DMS 273 treated with DMSO at 0.1 percent for 48 hours (cell line): Measurements from ENCODE around the gene TBX20.

Experiments used
- DNase-seq: peaks from one replicate; lab custom pipeline; 2025; lab: John Stamatoyannopoulos, UW

The TBX20 gene, protein sequence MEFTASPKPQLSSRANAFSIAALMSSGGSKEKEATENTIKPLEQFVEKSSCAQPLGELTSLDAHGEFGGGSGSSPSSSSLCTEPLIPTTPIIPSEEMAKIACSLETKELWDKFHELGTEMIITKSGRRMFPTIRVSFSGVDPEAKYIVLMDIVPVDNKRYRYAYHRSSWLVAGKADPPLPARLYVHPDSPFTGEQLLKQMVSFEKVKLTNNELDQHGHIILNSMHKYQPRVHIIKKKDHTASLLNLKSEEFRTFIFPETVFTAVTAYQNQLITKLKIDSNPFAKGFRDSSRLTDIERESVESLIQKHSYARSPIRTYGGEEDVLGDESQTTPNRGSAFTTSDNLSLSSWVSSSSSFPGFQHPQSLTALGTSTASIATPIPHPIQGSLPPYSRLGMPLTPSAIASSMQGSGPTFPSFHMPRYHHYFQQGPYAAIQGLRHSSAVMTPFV

DNA sequence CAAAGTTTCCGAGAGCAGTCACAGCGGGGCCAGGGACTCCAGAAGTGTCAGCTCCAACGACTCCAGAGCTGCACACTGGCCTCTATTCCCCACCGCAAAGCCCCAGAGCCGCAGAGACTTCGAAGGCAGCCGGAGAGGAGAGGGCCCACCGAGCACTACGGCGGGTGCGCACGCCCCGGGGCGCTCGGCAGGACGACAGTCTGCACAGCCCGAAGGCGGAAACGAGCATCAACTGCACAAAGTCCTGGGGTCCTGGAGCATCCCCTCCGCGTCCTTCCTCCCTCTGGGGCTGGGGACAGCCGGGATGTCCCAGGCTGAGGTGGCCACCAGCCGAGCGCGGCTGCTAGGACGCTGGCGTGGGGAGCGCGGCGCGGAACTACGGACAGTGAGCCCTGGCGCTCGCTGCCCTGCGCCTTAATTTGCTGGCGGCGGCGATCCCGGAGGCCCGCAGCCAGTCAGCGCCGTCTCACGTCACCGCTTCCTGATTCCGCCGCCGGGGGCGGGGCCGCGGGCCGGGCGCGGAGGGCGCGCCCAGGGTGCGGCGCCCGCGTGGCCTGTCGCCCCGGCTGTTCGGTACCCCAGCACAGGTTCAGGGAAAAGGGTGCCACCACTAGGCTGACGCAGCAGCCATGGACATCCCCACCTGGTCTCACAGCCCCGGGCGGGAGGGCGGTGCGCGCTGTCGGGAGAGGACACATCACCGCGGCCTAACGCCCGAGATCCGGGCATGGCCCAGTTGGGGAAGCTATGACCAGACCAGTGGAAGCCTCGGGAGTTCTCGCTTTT lies at the start of gene TBX20:
TBX20 (minus strand) TSS at position 391 of the 786 bp plus-strand sequence. CDS start 480 bp downstream, outside the sequence.
- DNase-seq: peak; percentile 51

DNA sequence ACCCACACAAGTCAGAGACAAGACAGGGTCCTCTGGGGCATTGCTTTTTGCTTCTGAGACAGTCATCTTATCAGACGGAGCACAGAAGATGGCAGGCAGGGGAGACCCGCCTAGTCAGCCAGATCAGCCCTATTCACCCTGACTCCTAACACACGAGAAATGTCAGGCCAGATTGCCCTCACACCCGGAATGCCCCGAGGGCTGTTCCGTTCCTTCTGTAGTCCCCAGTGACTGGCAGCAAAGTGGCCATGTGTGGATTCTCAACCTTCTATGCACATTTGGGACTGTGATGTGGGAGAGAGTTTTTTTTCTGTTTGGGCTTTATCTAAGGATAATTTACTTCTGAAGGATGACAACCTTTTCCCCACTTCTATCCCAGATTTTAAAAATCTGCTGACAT lies 35.5 kb upstream of the TBX20 start:
- no peak for DNase-seq

DNA sequence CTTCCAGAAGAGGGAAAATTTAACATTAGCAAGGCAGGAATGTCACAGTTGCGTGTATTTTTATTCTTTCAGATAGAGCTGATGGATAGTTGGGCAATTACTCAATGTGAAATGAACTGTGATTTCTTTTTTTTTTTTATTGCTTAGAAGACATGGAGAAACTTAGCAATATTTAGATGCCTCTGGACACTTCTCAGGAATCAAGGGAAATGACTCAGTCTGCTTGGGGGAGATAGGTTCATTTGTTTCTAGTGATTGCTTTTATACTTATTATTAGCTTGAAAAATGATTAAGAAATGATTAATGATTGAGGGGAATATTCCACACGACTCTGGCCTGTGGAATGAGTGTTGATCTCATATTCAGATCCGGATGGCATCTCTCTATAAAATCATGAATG lies 33.1 kb upstream of the TBX20 start:
- DNase-seq: no peak

DNA sequence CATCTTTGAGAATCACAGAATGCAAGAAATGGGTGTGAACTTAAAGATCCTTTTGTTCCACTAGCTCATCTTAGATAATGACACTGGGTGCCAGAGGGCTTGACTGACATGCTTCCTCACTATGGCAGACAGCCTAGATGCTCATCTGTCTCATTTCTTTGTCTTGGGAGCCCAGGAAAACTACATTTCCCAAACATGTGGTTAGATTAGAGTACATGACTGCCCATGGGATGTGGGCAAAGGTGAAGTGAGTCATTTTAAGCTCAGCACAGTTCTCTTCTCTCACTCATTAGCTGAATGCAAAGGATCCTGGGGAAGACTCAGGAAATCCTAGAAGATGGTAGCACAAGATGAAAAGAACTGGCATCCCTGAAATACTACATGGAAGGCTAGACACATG lies 32.5 kb upstream of the TBX20 start:
- no peak for DNase-seq

DNA sequence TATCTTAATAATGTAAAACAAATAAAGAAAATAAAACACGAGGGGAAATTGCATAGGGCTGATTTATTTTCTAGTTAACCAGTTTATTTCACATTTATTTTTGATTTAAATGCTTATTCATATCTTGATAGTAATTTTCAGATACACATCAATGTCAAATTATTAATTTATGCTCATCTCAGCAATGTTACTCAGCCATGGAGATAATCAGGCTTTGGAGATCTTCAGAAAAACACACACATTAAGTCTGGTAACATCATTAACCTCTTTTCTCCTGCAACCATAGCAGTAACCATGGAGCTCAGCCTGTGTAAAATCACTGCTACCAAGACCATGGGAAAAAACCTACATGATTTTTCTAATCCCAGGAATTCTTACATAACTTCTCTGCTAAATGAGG lies 31.9 kb upstream of the TBX20 start:
- DNase-seq: no peak

DNA sequence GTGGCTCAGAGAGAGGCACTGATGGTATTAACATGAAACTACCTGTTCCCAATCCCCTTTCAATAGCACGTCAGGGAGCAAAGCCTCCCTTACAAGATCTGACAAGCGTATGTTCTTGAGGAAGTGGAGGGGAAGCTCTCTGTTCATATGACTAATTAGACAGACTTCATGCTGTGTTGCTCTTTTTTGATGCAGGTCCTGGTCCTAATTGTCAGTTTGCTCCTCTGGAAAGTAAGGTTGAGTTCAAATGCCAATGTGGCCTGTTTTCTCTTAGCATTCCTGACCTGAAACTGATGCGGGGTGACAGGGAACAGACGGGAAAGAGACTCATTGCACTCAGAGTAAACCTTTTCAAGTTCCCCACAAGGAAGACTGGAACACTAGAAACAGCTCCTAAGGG lies 27.0 kb upstream of the TBX20 start:
- DNase-seq: no peak

DNA sequence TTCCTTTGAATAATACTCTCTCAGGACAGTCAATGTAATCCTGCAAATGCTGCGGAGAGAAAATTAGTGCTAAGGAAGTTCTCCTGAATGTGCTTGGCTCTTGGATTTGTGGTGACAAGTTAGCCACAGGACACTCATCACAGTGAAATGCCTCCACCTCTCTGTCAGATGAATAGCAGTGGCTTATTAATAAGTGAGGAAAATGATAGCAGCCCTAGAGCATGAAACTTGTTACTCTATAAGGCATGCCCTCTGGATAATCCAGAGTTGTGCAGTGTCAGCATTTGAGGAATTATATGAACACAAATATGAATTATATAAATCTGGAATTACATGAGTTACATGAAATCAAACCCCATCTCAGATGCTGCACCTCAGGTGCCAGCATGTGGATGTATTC lies 23.5 kb upstream of the TBX20 start:
- no peak for DNase-seq

DNA sequence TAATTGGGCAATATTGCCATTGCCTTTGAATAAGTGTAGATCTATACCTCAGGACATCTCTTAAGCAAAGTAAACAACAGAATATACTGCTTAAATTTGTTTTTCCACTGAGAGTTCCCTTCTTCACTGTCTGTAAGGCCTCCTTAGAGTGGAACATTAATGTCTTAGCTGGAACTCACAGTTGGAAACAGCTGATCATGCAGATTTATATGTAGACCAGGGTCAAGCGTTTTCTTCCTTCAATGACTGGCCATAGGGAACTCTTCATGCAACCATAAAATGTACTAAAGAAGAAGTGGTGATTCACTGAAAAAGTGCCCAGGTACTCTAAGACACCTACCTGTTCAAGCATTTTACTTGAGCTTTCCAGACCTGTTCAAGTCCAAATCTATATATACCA lies 18.3 kb upstream of the TBX20 start:
- DNase-seq: no peak

DNA sequence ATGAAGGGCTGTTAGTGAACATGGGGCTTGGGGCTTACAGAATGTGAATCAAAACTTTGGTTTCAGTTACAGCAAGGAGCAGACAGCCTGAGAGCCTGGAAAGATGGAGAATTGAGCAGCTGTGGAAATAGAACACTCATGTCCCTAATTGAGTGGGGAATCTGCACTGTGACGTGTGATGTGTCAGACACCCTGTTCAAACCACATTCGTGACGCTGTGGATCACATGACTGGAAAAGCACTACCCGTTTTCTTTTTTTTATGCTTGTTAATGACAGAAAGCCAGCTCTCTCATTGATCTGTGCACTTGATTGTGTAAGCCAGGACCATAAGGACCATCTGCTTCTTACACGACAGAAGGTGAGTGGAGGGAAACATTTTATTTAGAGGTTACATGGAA lies 15.1 kb upstream of the TBX20 start:
- peak; percentile 65 for DNase-seq

DNA sequence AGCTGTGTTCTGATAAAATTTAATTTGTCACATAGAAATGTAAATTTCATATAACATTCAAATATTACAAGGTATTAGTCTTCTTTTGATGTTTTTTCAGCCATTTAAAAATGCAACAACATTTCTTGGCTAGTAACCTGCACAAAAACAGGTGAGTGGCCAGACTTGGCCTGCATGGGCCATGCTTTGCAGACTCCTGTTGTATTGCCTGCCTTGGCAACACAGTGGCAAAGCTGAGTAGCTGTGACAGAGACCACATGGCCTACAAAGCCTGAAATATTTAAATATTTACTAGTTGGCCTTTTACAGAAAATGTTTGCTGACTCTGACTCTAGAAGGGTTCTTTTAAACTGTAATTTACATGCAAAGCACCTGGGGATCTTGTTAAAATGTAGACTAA lies 13.5 kb upstream of the TBX20 start:
- DNase-seq: no peak

DNA sequence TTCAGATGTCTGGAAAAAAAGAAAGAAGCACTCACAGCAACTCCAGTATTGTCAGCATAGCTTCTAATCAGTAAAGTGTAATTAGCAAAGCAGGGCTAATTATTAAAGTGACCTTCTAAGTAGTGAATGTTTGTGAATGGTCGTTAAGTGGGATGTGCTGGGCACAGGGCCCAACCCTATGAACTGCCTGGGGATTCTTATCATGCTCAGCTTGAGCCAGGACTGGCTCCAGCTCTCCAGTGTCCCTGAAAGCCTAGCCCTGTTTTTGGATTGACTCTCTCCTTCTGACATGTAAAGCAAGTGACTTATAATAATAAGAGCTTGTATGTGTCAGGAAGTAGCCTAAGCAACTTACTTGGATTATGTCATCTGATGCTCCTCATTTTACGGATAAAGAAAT lies 9.5 kb upstream of the TBX20 start:
- DNase-seq: no peak

DNA sequence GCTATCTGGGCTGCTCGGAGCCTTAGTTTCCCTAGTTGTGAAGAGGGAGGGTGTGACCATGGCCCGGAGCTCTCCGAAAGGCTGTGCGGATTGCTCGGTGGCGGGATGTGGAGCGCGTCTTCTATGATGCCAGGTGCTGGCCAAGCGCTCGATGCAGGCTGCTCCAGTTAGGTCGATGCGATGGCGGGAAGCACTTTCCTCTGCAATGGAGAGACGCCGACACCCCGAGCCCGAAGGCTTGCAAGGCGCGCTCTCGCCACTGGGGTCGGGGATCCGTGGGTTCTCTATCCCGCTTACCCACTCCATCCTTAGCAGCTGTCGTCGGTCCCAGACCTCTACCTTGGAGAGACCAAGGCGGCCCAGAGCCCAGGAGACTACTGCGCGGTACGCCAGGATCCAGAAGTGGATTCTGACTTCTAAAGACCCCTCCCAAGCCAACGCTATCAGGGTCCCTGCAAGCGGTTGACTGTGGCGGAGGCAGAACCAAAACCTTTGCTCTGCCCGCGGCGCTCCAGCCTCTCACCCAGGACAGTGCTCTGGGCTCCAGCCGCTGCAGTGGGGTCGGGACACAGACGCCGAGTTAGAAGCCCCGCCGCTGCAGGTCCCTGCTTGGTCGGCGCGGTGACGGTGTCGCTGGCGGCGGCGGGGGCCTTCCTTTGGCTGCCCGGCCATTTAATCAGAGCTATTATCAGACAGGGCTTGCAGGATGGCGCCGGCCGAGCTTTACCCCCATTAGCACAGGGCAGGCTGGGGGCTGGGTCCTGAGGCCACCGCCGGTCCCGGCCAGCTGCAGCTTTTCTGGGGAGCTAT lies 7.8 kb upstream of the TBX20 start:
- DNase-seq: no peak

DNA sequence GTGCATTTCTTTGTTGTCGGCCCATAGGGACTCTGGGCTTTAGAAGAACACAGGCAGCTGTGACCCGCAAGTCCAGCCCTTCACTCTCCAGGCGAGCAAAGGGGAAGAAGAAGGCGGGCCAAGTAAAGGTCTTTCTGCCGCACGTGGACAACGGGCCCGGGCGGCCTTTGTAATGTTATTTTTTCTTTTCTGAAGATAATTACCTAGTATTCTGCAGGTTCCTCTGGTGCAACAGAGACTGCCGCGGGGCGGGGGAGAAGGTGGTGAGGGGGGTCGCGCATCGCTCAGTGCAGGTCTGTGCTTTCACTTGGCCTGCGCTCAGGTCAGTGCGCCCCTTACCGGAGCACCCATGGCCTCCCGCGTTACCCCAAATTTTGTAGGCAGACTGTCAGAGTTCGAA lies 7.1 kb upstream of the TBX20 start:
- no peak for DNase-seq

DNA sequence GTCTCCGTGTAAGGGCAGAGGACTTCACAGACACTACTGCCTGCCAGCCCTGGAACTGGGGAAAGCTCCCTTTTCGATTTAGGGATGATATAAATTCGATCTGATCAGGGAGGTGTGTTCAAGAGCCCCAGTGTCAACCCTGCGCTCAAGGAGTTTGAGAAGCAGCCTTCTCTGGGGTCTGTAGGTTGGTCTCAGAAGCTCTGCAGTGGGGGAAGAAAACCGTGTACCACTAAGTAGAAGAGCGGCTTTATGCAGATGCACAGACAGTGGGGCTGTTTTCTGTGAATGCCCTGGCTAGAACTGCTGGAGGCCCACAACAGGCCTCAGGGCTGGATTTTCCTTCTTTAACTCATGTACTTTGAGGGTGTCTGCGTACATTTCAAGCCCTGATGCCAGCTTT lies 6.3 kb upstream of the TBX20 start:
- no peak for DNase-seq

DNA sequence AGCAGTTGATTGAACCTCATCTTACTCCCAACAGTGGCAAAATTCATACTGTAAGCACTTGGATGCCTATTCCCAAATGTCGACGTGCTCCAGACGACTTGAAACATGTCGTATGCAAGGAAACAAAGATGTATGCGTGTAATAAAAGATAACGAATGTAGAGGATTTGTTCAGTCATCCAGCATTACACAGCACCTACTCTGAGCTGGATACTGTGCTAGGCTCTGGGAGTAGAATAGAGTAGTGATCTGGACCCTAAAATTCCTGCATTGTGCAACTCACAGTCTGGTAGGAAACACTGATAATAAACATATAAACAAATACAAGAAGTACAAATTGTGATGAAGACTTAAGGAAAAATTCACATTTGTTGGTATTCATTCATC lies 5.6 kb upstream of the TBX20 start:
- DNase-seq: no peak

DNA sequence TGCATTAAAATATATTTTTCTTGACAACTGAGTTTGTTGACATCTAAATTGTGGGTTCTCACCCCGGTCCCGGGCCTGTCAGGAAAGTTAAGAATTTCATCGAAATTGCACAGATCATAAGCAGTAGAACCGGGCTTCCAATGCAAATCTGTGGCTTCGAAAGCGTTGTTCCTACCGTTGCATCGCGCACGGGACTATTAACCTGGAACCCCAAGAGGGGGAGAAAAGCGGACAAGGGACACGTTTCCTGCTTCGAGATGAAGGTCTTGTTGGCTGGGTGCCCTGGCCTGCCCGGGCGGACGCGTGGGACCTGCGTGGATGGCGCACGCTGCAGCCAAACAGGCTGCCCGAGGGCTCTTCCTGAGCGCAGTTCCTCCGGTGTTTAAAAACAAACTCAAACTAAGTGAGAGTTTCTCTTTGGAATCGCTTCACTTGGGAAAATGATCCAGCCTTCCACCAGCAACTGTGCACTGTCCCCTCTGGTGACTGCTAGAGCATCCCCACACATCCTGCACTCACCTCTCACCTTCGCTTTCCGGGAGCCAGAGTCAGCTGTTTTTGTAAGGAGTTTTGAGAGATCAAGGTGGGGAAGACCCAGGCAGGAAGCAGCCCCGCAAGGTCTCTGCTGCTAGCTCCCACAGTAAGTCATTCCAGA lies 5.1 kb upstream of the TBX20 start:
- no peak for DNase-seq

DNA sequence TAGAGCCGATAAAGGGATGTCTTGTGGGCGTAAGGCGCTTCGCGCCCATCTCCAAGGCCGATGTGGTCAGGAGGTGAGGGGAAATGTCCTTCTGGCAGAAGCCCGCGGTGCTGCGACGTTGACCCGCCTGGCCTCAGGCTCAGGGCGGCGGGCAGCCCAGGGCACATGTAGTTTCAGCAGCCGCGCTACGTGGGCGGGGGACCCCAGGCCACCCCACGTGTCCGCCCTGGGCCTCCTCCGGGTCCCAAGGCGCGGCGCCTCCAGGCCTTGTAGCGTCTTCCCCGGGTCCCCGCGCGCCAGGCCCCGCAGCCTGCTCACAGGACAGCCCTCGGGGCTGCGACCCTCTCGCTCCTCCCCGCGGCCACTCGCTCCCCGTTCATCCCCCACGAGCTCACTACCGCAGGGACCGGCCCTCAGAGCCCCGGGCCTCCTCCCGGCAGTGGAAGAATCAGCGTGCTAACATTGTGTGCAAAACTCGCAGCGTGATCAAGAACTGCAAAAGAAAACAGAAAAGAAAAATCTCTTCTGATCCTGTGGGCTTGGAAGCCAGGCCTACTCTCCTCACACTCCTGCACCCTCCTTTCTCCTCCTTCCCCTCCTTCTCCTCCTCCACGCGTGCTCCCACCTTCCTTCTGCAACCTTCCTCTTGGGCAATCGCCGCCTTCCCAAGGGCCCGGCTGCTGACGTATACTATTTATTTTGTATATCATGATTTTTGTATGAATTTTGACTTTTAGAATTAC lies 4.4 kb upstream of the TBX20 start:
- DNase-seq: no peak

DNA sequence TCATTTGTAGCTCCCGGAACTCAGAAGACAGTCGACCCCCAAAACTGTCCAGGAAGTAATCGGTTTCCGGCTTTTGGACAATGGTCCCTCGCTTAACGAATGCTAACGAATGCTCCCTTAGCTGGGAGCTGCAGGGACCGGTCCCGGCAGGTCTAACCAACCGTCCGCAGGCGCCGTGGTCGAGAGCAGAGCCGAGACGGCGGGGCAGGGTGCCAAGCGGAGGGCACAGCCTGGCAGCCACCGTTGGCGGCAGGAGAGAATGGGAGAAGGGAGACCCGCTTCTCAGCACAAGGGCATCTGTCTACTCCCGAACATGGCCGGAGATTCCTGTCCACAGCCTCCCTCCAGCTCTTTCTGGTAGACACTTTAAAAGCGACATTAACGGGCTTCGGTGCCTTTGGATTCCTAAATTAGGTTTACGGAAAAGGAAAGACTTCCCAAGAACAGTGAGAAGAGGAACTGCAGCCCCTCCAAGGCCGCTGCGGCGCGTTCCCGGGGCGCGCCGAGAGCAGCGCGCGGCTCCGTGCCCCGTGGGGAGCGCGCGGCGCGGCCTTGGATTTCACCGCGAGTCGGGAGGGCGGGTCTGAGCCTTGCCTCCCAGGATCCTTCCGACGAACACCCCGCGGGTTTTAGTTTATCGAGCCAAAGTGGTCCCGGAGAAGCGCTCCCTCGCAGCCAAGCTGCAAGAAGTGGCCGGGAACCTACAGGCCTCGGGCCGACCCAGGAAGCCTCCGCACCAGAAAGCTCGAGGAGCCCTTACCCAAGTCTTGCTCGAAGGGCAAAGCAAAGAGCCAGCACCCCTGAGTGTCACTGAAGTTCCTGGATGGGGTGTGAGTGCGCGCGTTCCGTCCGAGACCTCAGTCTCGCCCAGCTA lies 3.6 kb upstream of the TBX20 start:
- DNase-seq: no peak

DNA sequence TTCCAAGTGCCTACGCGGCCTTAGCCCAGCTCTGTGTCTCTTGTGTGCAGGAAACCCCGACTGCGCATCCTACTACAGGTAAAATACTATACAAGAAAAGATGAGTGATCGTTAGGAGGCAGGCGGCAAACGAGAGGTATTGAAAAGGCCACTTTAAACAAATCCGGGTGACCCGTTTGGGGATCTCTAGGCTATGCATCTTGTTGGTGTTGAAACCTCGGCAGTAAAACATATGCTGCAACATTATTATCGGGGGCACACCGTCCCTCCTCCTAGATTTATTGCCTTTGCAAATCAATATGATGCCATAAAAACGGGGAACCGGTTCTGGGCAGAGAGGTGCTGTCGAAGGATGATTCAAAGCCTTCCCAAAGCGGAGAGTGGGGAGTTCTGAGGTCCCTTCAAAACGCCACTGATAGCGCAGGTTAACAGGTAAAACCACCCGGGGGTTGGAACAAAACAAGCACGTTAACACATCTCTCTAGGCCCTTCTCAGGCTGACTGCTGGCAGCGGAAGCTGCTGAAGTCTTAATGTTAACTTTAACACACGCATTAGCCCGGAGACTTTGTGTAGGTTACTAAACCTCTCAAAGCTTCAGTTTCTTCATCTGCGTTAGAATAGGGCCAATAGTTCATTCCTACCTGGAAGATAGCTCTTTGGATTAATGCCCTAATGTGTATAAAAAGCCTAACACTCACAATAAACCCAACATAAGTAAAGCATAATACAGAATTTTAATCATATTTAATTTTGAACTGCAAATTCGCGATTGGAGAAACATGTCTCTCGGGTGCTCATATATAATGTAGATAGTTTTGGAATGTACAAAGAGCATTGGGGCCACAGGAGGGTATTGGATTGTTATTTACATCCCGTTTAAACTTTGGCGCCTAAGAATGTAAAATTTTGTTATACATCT lies 2.6 kb upstream of the TBX20 start:
- DNase-seq: no peak
